ENCODE measurements around the gene DOCK4.
"Not testable (repeated sequence)": the region's sequence is repeated elsewhere in the genome, so short reads cannot be mapped to it uniquely, and the experiment has no call there.

The DOCK4 gene

GRCh38 chr7:112136271-112137008 is 69.8 kb downstream of the DOCK4 start:
- DNase-seq (ENCODE audit: low read depth, low spot score): no peak

GRCh38 chr7:112135815-112136214 is 70.4 kb downstream of the DOCK4 start:
- DNase-seq (ENCODE audit: low read depth, low spot score): no peak

- no peak for DNase-seq (ENCODE audit: low read depth, low spot score)
Observed at GRCh38 chr7:112134039-112134438, 72.2 kb downstream of the DOCK4 start.

GRCh38 chr7:112133328-112133727 is 72.9 kb downstream of the DOCK4 start:
- no peak for DNase-seq (ENCODE audit: low read depth, low spot score)

- no peak for DNase-seq (ENCODE audit: low read depth, low spot score)
Observed at GRCh38 chr7:112132051-112132694, 74.0 kb downstream of the DOCK4 start.

GRCh38 chr7:112130729-112131410 is 75.3 kb downstream of the DOCK4 start:
- DNase-seq (ENCODE audit: low read depth, low spot score): no peak

GRCh38 chr7:112129655-112130323 is 76.4 kb downstream of the DOCK4 start:
- DNase-seq (ENCODE audit: low read depth, low spot score): no peak

GRCh38 chr7:112128461-112129425 is 77.5 kb downstream of the DOCK4 start:
- not testable (repeated sequence) for DNase-seq (ENCODE audit: low read depth, low spot score)

GRCh38 chr7:112128041-112128440 is 78.2 kb downstream of the DOCK4 start:
- not testable (repeated sequence) for DNase-seq (ENCODE audit: low read depth, low spot score)

- DNase-seq (ENCODE audit: low read depth, low spot score): no peak
Observed at GRCh38 chr7:112125250-112125649, 80.9 kb downstream of the DOCK4 start.

- DNase-seq (ENCODE audit: low read depth, low spot score): no peak
Observed at GRCh38 chr7:112124061-112124766, 82.0 kb downstream of the DOCK4 start.

GRCh38 chr7:112122798-112123197 is 83.4 kb downstream of the DOCK4 start:
- no peak for DNase-seq (ENCODE audit: low read depth, low spot score)

GRCh38 chr7:112122144-112122543 is 84.1 kb downstream of the DOCK4 start:
- DNase-seq (ENCODE audit: low read depth, low spot score): no peak

- DNase-seq (ENCODE audit: low read depth, low spot score): no peak
Observed at GRCh38 chr7:112121318-112121717, 84.9 kb downstream of the DOCK4 start.

- no peak for DNase-seq (ENCODE audit: low read depth, low spot score)
Observed at GRCh38 chr7:112120696-112121217, 85.4 kb downstream of the DOCK4 start.

- no peak for DNase-seq (ENCODE audit: low read depth, low spot score)
Observed at GRCh38 chr7:112118581-112119566, 87.3 kb downstream of the DOCK4 start.

GRCh38 chr7:112116894-112117293 is 89.3 kb downstream of the DOCK4 start:
- DNase-seq (ENCODE audit: low read depth, low spot score): no peak

- DNase-seq (ENCODE audit: low read depth, low spot score): no peak
Observed at GRCh38 chr7:112116358-112116757, 89.8 kb downstream of the DOCK4 start.

- DNase-seq (ENCODE audit: low read depth, low spot score): no peak
Observed at GRCh38 chr7:112115880-112116279, 90.3 kb downstream of the DOCK4 start.
